NB4 (cell line): Measurements from ENCODE around the gene TENM4.

Experiments
- DNase-seq: peaks from one replicate; pipeline ENCODE4 v3.0.0; 2010; ENCODE audit warnings: low read depth
- H3K4me3 ChIP-seq: one replicate; pipeline ENCODE4 v1.5.1; 2011; ENCODE audit warnings: mild to moderate bottlenecking, low read depth, low read length, moderate library complexity
- MYC ChIP-seq: IDR thresholded peaks from 2 replicates; pipeline ENCODE4 v1.6.1; 2011; ENCODE audit warnings: low read depth, low read length
- POLR2A ChIP-seq: IDR thresholded peaks from 2 replicates; pipeline ENCODE4 v1.6.1; 2011; ENCODE audit warnings: mild to moderate bottlenecking; ENCODE audit not compliant: insufficient read length; ENCODE audit errors: extremely low read depth
- TF ChIP-seq, protein P1 (sequence below): IDR thresholded peaks from one replicate; pipeline ENCODE4 v1.5.1; 2012; ENCODE audit warnings: low read depth, low read length
- TF ChIP-seq, protein P2 (sequence below): IDR thresholded peaks from 2 replicates; pipeline ENCODE4 v1.6.1; 2011; ENCODE audit warnings: low read depth, low read length

The TENM4 gene

DNA sequence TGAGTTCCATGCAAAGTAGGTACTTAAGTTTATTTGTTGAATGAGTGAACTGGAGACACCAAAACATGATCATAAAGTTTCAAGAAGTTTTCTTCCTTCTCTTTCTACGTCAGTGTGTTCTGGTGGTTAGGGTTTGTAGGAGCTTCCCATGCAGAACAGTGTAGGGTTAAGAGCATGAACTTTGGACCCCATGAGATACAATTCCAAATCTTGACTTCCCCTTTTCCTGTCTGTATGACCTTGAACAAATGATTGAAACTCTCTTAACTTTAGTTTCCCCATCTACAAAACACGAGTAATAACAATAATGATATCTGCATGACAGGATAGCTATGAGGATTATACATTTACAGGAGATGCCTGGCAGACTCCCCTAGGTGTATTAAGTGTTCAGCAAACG, 41.0 kb upstream of the TENM4 start:
- TF ChIP-seq, protein P1, sequence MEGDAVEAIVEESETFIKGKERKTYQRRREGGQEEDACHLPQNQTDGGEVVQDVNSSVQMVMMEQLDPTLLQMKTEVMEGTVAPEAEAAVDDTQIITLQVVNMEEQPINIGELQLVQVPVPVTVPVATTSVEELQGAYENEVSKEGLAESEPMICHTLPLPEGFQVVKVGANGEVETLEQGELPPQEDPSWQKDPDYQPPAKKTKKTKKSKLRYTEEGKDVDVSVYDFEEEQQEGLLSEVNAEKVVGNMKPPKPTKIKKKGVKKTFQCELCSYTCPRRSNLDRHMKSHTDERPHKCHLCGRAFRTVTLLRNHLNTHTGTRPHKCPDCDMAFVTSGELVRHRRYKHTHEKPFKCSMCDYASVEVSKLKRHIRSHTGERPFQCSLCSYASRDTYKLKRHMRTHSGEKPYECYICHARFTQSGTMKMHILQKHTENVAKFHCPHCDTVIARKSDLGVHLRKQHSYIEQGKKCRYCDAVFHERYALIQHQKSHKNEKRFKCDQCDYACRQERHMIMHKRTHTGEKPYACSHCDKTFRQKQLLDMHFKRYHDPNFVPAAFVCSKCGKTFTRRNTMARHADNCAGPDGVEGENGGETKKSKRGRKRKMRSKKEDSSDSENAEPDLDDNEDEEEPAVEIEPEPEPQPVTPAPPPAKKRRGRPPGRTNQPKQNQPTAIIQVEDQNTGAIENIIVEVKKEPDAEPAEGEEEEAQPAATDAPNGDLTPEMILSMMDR = no peak
- TF ChIP-seq MYC (no peak), POLR2A (no peak)
- TF ChIP-seq, protein P2, sequence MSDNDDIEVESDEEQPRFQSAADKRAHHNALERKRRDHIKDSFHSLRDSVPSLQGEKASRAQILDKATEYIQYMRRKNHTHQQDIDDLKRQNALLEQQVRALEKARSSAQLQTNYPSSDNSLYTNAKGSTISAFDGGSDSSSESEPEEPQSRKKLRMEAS = no peak
- H3K4me3 ChIP-seq = no peak overlapping the region
- DNase-seq = peak; percentile 17

DNA sequence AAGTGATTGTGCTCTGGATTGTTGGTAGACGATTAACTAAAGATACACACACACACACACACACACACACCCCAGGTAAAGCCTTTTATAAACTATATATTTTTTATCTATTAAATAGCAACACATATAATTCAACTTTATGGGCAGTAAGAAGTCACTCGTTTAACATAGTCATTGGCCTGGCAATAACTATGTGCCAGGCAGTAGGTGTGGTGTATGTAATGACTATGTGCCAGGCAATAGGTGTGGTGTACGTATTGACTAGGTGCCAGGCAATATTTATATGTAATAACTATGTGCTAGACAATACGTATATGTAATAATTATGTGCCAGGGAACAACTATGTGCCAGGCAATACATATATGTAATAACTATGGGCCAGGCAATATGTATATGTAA, 40.0 kb upstream of the TENM4 start:
- H3K4me3 ChIP-seq = no peak overlapping the region
- TF ChIP-seq POLR2A = no peak
- TF ChIP-seq, protein P1 = no peak
- no peak for TF ChIP-seq MYC
- TF ChIP-seq, protein P2 = no peak
- DNase-seq = no peak

DNA sequence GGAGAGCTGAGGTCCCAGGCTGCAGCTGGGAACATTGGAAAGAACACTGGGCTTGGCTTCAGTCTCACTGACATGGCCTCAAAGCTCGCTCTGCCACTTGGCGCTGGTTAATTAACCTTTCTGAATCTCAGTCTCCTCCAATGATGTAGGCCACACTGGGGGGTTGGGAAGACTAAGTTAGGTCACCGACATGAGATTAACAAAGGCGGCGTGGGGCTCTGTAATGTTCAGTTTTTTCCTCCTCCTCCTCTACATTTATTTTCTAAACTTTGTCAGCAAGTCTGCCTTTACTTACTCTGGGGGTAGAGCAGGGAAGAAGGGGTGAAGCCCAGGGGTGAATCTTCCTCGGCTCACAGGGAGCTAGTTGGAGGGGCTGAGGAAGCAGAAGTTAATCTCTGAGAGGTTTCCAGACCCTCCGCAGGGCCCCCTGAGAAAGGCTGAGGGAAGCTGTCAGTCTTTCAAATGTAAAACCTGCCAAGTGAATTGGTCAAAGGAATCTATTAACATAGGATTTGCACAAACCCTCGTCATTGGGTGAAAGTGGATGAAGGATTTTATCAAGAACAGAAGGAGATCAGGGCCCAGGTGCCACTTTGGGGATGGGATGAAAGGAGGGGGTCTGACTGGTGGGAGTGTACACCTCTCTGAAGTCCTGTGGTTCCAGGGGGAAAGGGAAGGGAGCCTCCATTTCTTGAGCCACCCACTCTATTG, 32.1 kb upstream of the TENM4 start:
- TF ChIP-seq POLR2A = no peak
- TF ChIP-seq, protein P2 = no peak
- TF ChIP-seq, protein P1 = no peak
- TF ChIP-seq MYC = no peak
- no peak for DNase-seq
- no peak overlapping the region for H3K4me3 ChIP-seq

DNA sequence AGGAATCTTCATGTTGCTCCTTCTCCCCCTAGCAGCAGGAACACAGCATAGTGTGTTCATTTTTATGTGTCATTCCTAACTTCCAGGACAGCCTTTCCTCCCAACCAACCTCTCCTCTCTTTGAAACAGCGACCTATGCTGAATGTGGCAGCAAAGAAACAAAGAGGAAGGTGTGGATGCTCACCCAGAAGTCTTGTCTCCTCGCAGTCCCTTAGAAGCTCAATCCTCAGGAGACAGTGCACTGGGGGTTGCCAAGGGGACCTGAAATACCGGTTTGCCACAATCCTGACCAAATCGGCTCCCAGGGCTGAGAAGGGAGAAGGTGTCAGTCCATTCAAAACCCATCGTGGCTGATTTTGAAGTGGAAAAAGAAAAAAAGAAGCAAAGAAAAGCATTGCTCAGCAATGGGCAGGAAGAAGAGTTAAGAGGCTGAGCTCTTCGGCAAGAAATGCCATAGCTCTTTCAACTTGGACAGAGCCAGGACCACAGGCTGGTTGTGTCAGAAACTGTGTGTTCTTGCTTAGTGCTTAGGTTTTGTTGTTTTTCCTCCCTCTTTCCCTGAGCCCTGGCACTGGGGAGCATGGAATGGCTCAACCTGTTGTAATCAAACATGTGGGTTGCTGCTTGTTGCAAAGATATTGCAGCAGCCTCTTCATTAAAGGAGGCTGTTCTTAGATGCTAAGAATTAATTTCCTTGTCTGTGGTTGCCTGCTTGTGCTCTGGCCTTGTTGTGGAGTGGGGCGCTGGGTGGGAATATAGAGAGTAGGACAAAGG, 30.4 kb upstream of the TENM4 start:
- no peak for DNase-seq
- TF ChIP-seq, protein P2 = no peak
- no peak for TF ChIP-seq MYC
- TF ChIP-seq POLR2A = no peak
- TF ChIP-seq, protein P1 = no peak
- no peak overlapping the region for H3K4me3 ChIP-seq

DNA sequence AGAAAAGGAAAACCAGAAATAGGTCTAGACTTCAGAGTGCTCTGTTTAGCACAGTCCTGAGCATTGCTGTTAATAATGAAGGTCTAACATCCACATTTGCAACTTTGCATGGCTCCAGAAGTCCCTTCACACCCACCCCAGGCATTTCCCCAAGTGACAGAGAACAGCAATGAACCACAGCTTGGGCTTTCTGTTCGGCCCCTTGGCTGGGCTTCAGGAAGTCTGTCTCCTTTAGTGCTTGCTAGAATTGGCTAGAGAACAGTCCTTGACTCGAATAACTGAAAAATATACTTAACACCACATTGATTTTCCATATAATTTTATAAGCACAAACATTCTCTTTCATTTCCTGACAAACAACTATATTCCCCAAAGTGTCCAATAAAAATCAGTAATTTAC, 29.3 kb upstream of the TENM4 start:
- no peak overlapping the region for H3K4me3 ChIP-seq
- TF ChIP-seq, protein P1 = no peak
- TF ChIP-seq POLR2A = no peak
- TF ChIP-seq, protein P2 = no peak
- no peak for TF ChIP-seq MYC
- no peak for DNase-seq
